Gastroesophageal sphincter (tissue), 3 donors: ENCODE measurements around the gene FRMD3.

Experiments used
- CTCF ChIP-seq, 4 experiments: fragments of 200-600 bp in 2 of 4; fragments of 450-650 bp in 2 of 4; sonication (generic) in 1 of 4; IDR thresholded peaks; one replicate each; pipeline ENCODE4 v1.5.1; 2017 to 2019; ENCODE audit warnings: antibody characterized with exemption in 4 of 4, mild to moderate bottlenecking in 2 of 4, moderate library complexity in 2 of 4
- POLR2AphosphoS5 ChIP-seq: sonication (generic); formaldehyde crosslinking; IDR thresholded peaks from one replicate; pipeline ENCODE4 v1.6.1; 2017; ENCODE audit warnings: antibody characterized with exemption

DNA sequence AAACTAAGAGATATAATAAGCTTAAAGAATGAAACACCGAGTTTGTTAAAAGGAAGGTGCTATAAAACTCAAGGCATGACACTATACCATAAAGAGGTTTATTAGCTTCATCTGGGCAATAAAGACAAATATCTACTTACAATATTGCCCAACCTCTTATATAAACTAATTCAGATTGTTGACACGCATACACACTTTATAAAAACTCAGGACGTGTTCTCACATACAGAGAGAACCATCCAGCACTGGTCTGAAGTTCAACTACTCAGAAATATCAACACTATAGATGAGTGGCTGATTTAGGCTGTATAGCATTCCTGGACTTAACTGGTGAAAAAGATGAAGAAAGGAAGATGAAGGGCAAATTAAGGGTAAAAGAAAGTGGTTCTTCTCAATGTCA lies 81.2 kb downstream of the FRMD3 start:
- TF ChIP-seq CTCF (IDR thresholded peaks at IDR 0.05) (no peak), POLR2AphosphoS5 (no peak)
